HepG2 (cell line): ENCODE measurements around the gene TM9SF3. TPM values are rescaled to one million over a fixed set of nuclear protein-coding genes. Genes with fewer than 3 reads are reported as not detected.

Experiments
- ATAC-seq: fragments of 200-7000 bp; cut with Tn5 transposase; 3 replicates; pipeline ENCODE4 v1.9.1; 2020; ENCODE audit warnings: mild to moderate bottlenecking, moderate library complexity
- BruUV-seq: library from RNA; stranded (reverse); fragments of 400-500 nt; replicated peaks from 2 replicates; lab custom pipeline; 2021; lab: Mats Ljungman, UMichigan
- CTCF ChIA-PET: fragments of 300-600 bp; formaldehyde crosslinking; extraction: SDS; loops from one replicate; lab custom pipeline; 2021; ENCODE audit warnings: low total read pairs, inconsistent platforms, low intra/inter-chr PET ratio; lab: Yijun Ruan, JAX
- POLR2A ChIA-PET: fragments of 350-600 bp; sonication (Branson Sonifier 250); formaldehyde crosslinking; loops from one replicate; lab custom pipeline; 2020; ENCODE audit warnings: antibody characterized with exemption, inconsistent platforms; lab: Yijun Ruan, JAX
- DNase-seq: peaks from one replicate; pipeline ENCODE4 v3.0.0-alpha.2; 2015; ENCODE audit warnings: low spot score
- FAIRE-seq: peaks from 3 replicates; lab custom pipeline; 2011; peaks lifted over from hg19 to GRCh38; lab: Jason Lieb, UNC
- H2AFZ ChIP-seq: one replicate; pipeline ENCODE4 v1.6.1; 2011; ENCODE audit warnings: low read length, inconsistent platforms
- H3K27ac ChIP-seq: fragments of 300-600 bp; 3 replicates; pipeline ENCODE4 v1.8.0; 2011; ENCODE audit warnings: mixed run types, mild to moderate bottlenecking, mixed read lengths, low read length, inconsistent platforms; ENCODE audit not compliant: insufficient read depth; ENCODE audit errors: extremely low read length
- H3K27me3 ChIP-seq, 2 experiments: fragments of 200-600 bp in 1 of 2; 2 replicates in 1 of 2; 3 replicates in 1 of 2; pipeline versions ENCODE4 v1.6.0 to v1.8.0; 2011; ENCODE audit warnings: low read length in 2 of 2, mild to moderate bottlenecking in 2 of 2, moderate library complexity in 2 of 2, inconsistent platforms in 1 of 2; ENCODE audit not compliant: insufficient read depth in 2 of 2, control insufficient read depth in 1 of 2
- H3K36me3 ChIP-seq, 2 experiments: fragments of 200-600 bp in 1 of 2; replicated peaks in 1 of 2; 2 replicates in 1 of 2; 3 replicates in 1 of 2; pipeline versions ENCODE4 v1.5.1 to v1.8.0; 2011; ENCODE audit warnings: low read length in 2 of 2, inconsistent platforms in 1 of 2; ENCODE audit not compliant: insufficient read depth in 2 of 2, control insufficient read depth in 1 of 2
- H3K4me1 ChIP-seq: 2 replicates; pipeline ENCODE4 v1.5.1; 2012; ENCODE audit warnings: low read length, inconsistent platforms; ENCODE audit not compliant: insufficient read depth
- H3K4me2 ChIP-seq: 2 replicates; pipeline ENCODE4 v1.6.0; 2011; ENCODE audit warnings: low read depth, low read length, inconsistent platforms
- H3K4me3 ChIP-seq, 3 experiments: fragments of 200-600 bp in 1 of 3; sonication (generic), shearing (Covaris generic) in 1 of 3; replicated peaks in 1 of 3; 2 replicates each; pipeline ENCODE4 v1.5.1; 2011 to 2016; ENCODE audit warnings: low read length in 3 of 3, inconsistent platforms in 2 of 3, low read depth in 2 of 3, mild to moderate bottlenecking in 2 of 3, control low read depth in 1 of 3, mixed read lengths in 1 of 3; ENCODE audit not compliant: insufficient read depth in 1 of 3
- H3K79me2 ChIP-seq: one replicate; pipeline ENCODE4 v1.6.1; 2011; ENCODE audit warnings: low read length, inconsistent platforms; ENCODE audit not compliant: insufficient read depth
- H3K9ac ChIP-seq: 2 replicates; pipeline ENCODE4 v1.6.0; 2011; ENCODE audit warnings: mild to moderate bottlenecking, low read depth, low read length, inconsistent platforms; ENCODE audit not compliant: insufficient read depth
- H3K9me3 ChIP-seq: 2 replicates; pipeline ENCODE4 v1.5.1; 2012; ENCODE audit warnings: mild to moderate bottlenecking, low read length
- H4K20me1 ChIP-seq: 2 replicates; pipeline ENCODE4 v1.6.0; 2011; ENCODE audit warnings: inconsistent platforms, mild to moderate bottlenecking, low read length, moderate library complexity; ENCODE audit not compliant: insufficient read depth
- CHD2 ChIP-seq: IDR thresholded peaks from 2 replicates; pipeline ENCODE4 v1.6.1; 2011; ENCODE audit warnings: low read depth, low read length, improper control_type of control experiment
- ESRRA ChIP-seq: sonication (generic); formaldehyde crosslinking; IDR thresholded peaks from 2 replicates; pipeline ENCODE4 v1.5.1; 2020; ENCODE audit warnings: mild to moderate bottlenecking, low read depth, missing genetic modification reagents
- HINFP ChIP-seq: sonication (generic); formaldehyde crosslinking; IDR thresholded peaks from 2 replicates; pipeline ENCODE4 v1.4.0; 2020; ENCODE audit warnings: low read depth, mild to moderate bottlenecking, missing genetic modification reagents
- NFYB ChIP-seq: sonication (generic); formaldehyde crosslinking; IDR thresholded peaks from 2 replicates; pipeline ENCODE4 v1.4.0; 2020; ENCODE audit warnings: missing genetic modification reagents
- POLR2G ChIP-seq: fragments of 200-400 bp; formaldehyde crosslinking; IDR thresholded peaks from 2 replicates; pipeline ENCODE4 v1.6.1; 2018; ENCODE audit warnings: mild to moderate bottlenecking, low read depth, low read length, moderate library complexity
- RCOR2 ChIP-seq: IDR thresholded peaks from 2 replicates; pipeline ENCODE4 v1.6.1; 2016; ENCODE audit warnings: missing biosample characterization, missing genetic modification reagents
- SPEN ChIP-seq: sonication (generic); formaldehyde crosslinking; IDR thresholded peaks from 2 replicates; pipeline ENCODE4 v1.5.1; 2020; ENCODE audit warnings: low read depth, mild to moderate bottlenecking, missing genetic modification reagents
- ZBTB7B ChIP-seq: sonication (generic); formaldehyde crosslinking; IDR thresholded peaks from 2 replicates; pipeline ENCODE4 v1.4.0; 2020; ENCODE audit warnings: missing genetic modification reagents
- ZNF232 ChIP-seq: sonication (generic); formaldehyde crosslinking; IDR thresholded peaks from 2 replicates; pipeline ENCODE4 v1.4.0; 2020; ENCODE audit warnings: missing genetic modification reagents, borderline replicate concordance
- ZNF292 ChIP-seq: sonication (generic); formaldehyde crosslinking; IDR thresholded peaks from 2 replicates; pipeline ENCODE4 v1.8.1; 2022; ENCODE audit warnings: mild to moderate bottlenecking, low read depth, missing genetic modification reagents, borderline replicate concordance
- ZNF703 ChIP-seq: sonication (generic); formaldehyde crosslinking; IDR thresholded peaks from 2 replicates; pipeline ENCODE4 v1.5.1; 2020; ENCODE audit warnings: missing genetic modification reagents, mild to moderate bottlenecking, moderate library complexity, borderline replicate concordance
- WGBS: methylation state at CpG from one replicate; pipeline ENCODE4 v1.1.6; 2017; ENCODE audit warnings: low lambda C conversion rate; 5-methylcytosine and 5-hydroxymethylcytosine counted together
- in situ Hi-C: cut with HindIII; loops from 2 replicates; pipeline ENCODE4 v1.10.0; 2017; ENCODE audit warnings: low pct_unique_long_range_greater_than_20kb; ENCODE audit not compliant: extremely low pct_ligation_motif_present
- intact Hi-C: fragments of 100-400 bp; cut with micrococcal nuclease; formaldehyde crosslinking; loops from one replicate; pipeline ENCODE4 v1.10.0; 2022; ENCODE audit not compliant: unreplicated experiment
- polyA plus RNA-seq, 8 experiments: library from polyadenylated mRNA; depleted of rRNA in 3 of 8; stranded (reverse) in 7 of 8; unstranded in 1 of 8; fragments of >200 nt; fragmentation: Illumina TruSeq in 4 of 8; extraction: Trizol in 4 of 8; gene quantifications; 2 replicates each; pipeline versions ENCODE4 v1.2.1 to v1.2.3, GENCODE V29; 2011 to 2016; ENCODE audit warnings: low read depth in 4 of 8, missing spikeins in 1 of 8, mixed read lengths in 1 of 8; ENCODE audit not compliant: insufficient read depth in 1 of 8
- total RNA-seq, 5 experiments: library from RNA; depleted of rRNA; stranded (reverse); fragments of >200 nt; fragmentation: Illumina TruSeq; extraction: Trizol; gene quantifications; 2 replicates each; pipeline ENCODE4 v1.2.3, GENCODE V29; 2016; ENCODE audit warnings: low read depth in 1 of 5
- TF ChIP-seq, protein P1 (sequence below): sonication (generic); formaldehyde crosslinking; IDR thresholded peaks from one replicate; pipeline ENCODE4 v1.5.1; 2020; ENCODE audit warnings: mild to moderate bottlenecking, missing genetic modification reagents; ENCODE audit errors: not compliant biosample characterization
- TF ChIP-seq, protein P2 (sequence below): sonication (generic); formaldehyde crosslinking; conservative IDR thresholded peaks from 2 replicates; pipeline ENCODE4 v1.4.0; 2020; ENCODE audit warnings: missing genetic modification reagents

TM9SF3 gene
- total and polyA plus RNA-seq, 2 of the 13 experiments (the other 11 are each of a cell fraction or from before 2014, with no cell fraction given): 43.8 to 120 TPM

DNA sequence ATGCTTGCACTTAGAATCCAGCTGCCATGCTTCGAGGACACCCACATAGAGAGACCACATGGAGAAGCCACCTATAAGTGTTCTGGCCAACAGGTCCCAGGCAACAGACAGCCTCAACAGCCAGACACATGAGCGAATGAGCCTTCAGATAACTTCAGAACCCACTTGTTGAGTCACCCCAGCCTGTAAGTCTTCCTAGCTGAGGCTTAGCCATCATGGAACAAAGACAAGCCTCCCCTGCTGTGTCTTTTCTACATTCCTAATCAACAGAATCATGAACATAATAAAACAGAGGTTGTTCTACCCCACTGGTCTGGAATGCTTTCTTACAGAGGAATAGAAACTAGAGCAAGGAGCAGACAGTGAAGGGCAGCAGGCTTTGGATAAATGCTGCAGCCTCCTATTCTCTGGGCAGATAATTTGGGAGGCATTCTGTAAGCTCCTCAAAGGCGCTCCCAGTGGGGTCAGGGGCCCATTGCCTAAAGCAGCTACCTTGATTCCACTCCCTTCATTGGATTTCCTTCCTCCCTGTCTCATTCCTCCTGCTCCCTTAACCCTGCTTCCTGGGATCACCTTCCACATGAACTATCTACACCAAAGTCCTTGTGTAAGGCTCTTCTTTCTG lies 77.7 kb downstream of the TM9SF3 start:
- in situ Hi-C loops: no loop called here
- Histone ChIP-seq H3K36me3 (no peaks in the 10 kb centered on the region), H3K4me1 (peaks cover 22% of the 10 kb centered on the region), H3K4me2 (no peak overlapping the region), H3K27ac (no peak overlapping the region), H3K79me2 (no peaks in the 10 kb centered on the region), H3K9ac (no peak overlapping the region), H3K4me3 (no peak overlapping the region), H2AFZ (no peak overlapping the region), H4K20me1 (0 out of 2 replicates have a peak, but pooled peaks cover 4% of the 10 kb centered on the region), H3K9me3 (no peaks in the 10 kb centered on the region), H3K27me3 (peaks cover 1 to 34% of the 10 kb centered on the region in 2 experiments; a peak in 4 of 5 replicates)
- FAIRE-seq: no peak
- DNase-seq: no peak
- no TSS peak for BruUV-seq
- WGBS: 0% methylated on average over 2 of the region's 3 CpGs
- ChIA-PET POLR2A (no interaction called here), CTCF (no interaction called here)
- intact Hi-C loops: no loop called here
- ATAC-seq: no peak
- TF ChIP-seq ZNF703 (CRISPR knock-in tag) (no peak), POLR2G (no peak), NFYB (CRISPR knock-in tag) (no peak), ZNF292 (CRISPR knock-in tag) (no peak), ZNF232 (no peak), RCOR2 (CRISPR knock-in tag) (no peak), ESRRA (CRISPR knock-in tag) (no peak), ZBTB7B (CRISPR knock-in tag) (no peak), CHD2 (no peak), HINFP (no peak), SPEN (CRISPR knock-in tag) (no peak)
- TF ChIP-seq, protein P1, sequence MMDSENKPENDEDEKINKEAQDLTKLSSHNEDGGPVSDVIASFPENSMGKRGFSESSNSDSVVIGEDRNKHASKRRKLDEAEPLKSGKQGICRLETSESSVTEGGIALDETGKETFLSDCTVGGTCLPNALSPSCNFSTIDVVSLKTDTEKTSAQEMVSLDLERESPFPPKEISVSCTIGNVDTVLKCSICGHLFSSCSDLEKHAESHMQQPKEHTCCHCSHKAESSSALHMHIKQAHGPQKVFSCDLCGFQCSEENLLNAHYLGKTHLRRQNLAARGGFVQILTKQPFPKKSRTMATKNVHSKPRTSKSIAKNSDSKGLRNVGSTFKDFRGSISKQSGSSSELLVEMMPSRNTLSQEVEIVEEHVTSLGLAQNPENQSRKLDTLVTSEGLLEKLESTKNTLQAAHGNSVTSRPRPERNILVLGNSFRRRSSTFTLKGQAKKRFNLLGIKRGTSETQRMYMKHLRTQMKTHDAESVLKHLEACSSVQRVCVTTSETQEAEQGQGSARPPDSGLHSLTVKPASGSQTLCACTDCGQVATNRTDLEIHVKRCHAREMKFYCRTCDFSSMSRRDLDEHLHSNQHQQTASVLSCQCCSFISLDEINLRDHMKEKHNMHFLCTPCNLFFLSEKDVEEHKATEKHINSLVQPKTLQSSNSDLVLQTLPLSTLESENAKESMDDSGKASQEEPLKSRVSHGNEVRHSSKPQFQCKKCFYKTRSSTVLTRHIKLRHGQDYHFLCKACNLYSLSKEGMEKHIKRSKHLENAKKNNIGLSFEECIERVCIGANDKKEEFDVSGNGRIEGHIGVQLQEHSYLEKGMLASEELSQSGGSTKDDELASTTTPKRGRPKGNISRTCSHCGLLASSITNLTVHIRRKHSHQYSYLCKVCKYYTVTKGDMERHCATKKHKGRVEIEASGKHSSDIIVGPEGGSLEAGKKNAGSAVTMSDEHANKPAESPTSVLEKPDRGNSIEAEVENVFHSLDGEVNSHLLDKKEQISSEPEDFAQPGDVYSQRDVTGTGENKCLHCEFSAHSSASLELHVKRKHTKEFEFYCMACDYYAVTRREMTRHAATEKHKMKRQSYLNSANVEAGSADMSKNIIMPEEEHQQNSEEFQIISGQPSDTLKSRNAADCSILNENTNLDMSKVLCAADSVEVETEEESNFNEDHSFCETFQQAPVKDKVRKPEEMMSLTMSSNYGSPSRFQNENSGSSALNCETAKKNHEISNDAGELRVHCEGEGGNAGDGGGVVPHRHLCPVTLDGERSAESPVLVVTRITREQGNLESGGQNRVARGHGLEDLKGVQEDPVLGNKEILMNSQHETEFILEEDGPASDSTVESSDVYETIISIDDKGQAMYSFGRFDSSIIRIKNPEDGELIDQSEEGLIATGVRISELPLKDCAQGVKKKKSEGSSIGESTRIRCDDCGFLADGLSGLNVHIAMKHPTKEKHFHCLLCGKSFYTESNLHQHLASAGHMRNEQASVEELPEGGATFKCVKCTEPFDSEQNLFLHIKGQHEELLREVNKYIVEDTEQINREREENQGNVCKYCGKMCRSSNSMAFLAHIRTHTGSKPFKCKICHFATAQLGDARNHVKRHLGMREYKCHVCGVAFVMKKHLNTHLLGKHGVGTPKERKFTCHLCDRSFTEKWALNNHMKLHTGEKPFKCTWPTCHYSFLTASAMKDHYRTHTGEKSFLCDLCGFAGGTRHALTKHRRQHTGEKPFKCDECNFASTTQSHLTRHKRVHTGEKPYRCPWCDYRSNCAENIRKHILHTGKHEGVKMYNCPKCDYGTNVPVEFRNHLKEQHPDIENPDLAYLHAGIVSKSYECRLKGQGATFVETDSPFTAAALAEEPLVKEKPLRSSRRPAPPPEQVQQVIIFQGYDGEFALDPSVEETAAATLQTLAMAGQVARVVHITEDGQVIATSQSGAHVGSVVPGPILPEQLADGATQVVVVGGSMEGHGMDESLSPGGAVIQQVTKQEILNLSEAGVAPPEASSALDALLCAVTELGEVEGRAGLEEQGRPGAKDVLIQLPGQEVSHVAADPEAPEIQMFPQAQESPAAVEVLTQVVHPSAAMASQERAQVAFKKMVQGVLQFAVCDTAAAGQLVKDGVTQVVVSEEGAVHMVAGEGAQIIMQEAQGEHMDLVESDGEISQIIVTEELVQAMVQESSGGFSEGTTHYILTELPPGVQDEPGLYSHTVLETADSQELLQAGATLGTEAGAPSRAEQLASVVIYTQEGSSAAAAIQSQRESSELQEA (CRISPR knock-in tag): no peak
- TF ChIP-seq, protein P2, sequence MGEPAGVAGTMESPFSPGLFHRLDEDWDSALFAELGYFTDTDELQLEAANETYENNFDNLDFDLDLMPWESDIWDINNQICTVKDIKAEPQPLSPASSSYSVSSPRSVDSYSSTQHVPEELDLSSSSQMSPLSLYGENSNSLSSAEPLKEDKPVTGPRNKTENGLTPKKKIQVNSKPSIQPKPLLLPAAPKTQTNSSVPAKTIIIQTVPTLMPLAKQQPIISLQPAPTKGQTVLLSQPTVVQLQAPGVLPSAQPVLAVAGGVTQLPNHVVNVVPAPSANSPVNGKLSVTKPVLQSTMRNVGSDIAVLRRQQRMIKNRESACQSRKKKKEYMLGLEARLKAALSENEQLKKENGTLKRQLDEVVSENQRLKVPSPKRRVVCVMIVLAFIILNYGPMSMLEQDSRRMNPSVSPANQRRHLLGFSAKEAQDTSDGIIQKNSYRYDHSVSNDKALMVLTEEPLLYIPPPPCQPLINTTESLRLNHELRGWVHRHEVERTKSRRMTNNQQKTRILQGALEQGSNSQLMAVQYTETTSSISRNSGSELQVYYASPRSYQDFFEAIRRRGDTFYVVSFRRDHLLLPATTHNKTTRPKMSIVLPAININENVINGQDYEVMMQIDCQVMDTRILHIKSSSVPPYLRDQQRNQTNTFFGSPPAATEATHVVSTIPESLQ (CRISPR knock-in tag): no peak
